ENCODE data around the gene WNT9B.

GRCh38 chr17:46818316-46818928, 33.0 kb upstream of the WNT9B start, which contains the start of gene WNT3:
- no peak for TF ChIP-seq CTCF (IDR thresholded peaks at IDR 0.05)
- no peak for TF ChIP-seq POLR2A (IDR thresholded peaks at IDR 0.05)

Measured in prostate gland (tissue), 2 donors.